ENCODE measurements around the gene MRO.
"Not testable (repeated sequence)": the region's sequence is repeated elsewhere in the genome, so short reads cannot be mapped to it uniquely, and the experiment has no call there.

Gene MRO

DNA sequence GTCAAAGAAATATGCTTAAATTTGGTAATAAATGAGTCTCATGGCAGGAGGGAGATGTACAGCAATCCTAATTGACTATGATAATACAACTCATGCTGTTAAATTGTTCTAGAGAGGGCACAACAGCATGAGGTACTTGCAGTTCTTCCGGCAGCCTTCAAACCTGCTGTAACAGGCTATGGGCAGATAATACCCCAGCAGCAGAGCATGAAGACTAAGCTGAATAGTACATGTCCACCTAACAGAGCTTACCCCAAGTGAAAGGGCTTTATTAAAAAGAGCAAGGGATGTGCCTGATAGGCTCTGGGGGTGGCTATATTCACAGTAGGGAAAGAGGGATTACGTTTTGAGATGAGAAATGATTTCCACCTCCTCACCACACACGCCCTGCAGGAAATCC is 28.9 kb downstream of the MRO start:
- DNase-seq: no peak

DNA sequence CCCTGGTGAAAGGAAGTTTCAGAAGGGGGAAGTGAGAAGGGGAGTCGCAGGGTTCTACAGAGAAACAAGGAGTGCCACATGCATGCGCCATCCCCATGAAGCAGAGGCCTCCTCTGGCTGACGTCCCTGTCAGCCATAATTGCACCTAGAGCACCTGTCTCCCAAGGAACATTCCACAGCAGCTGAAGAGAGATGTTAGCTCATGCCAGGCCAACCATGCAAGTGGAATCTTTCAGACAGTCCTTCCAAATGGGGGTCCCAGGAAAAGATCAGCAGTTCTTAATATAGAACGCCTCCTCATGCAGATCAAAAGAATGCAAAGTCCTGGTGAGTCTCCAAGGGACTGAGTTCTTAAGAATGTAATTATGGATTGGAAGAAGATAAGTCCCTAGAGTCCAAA is 29.6 kb downstream of the MRO start:
- DNase-seq: no peak

DNA sequence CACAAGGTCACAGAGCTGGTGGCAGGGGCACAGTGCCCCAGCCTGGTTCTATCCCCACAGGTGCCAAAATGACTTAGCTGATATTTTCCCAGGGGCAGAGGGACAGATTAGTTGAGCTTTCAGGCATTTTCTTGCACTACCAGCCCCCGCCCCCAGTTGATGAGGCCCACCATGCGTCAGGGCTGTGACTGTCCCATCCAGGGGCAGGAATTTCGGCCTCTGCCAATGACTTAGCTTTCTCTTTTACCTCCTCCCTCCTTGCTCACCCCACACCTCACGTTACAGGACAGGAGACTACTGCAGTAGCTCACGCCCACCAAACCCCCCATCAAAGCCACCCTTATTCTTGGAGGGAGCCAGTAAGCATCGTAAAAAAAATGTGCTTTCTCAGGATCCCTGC is 31.5 kb downstream of the MRO start:
- no peak for DNase-seq

DNA sequence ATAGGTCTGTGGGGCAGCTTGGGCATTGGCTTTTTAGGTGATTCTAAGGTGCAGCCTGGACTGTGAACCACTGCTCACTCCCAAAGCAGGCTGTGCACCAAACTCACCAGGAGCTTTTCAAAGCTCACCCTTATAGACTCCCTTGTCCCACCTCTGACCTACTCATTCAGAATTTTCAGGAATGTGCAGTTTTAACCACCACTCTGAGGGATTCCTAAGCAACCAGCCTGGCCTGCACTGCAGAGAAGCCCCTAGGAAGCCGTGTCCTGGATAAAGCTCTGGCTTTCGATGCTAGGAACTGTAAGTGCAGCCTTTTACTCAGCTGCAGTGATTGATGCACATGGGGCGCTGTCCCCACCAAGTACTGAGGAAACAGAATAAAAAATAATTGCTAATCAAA is 33.0 kb downstream of the MRO start:
- DNase-seq: no peak

DNA sequence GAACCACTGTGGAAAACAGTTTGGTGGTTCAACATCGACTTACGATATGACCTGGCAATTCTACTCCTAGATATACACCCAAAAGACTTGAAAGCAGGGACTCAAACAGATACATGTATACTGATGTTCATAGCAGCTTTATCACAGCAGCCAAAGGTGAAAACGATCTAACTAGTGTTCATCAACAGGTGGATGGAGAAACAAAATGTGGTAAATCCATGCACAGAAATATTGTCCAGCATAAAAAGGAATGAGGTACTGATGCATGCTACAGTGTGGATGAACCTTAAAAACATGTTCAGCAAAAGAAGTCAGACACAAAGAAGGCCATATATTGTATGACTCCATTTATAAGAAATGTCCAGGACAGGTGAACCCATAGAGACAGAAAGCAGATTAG is 36.3 kb downstream of the MRO start:
- DNase-seq: no peak

DNA sequence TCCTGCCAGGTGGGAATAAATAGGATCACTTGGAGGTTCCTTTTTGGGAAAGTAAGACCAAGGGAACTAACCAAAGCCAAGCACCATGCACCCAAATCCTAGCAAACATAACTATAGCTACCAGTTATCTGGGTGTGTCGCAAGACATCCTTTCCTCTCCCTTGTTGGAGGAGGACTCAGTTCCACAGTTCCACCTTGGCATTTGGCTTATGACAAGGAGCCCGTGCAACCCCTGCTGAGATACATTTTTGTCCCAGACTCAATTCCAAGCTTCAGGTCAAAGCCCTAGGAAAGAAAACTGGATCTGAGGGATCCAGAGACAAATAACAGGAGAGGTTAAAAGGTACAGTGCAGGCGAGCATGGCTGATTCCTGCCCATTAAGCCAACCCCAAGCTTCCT is 40.8 kb downstream of the MRO start:
- not testable (repeated sequence) for DNase-seq

DNA sequence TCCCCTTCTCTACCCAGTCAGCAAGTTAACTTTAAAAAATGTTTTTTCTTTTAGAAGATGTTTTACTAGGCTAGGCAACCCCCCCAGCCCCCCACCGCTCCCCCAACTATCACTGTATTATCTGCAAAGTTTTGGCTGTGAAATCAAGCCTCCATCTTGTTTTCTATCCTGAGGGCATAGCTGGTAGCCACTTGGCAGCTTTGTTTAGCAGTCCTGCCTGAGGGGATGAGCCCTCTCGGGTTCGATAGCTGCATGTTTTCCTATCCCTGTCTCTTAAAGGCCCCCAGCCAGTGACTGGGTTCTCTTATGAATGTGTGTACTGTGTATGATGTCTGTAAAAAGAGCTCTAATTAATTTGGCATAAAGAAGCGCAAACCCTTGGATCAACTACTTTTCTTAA is 43.4 kb downstream of the MRO start:
- DNase-seq: no peak

DNA sequence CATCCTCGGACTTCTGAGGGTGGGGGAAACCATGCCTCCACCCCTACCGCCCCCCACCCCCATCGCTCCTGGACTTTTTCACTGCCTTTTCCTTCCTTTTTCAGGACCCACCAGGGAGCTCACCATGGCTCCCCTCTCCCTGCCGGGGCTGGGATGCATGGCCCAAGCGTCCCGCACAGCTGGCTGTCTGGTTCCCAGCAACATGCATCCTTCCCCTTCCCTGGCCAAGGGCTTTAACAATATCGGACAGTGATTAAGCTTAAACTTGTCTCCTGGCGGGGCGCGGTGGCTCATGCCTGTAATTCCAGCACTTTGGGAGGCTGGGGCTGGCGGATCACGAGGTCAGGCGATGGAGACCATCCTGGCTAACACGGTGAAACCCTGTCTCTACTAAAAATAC is 44.1 kb downstream of the MRO start:
- DNase-seq: no peak

DNA sequence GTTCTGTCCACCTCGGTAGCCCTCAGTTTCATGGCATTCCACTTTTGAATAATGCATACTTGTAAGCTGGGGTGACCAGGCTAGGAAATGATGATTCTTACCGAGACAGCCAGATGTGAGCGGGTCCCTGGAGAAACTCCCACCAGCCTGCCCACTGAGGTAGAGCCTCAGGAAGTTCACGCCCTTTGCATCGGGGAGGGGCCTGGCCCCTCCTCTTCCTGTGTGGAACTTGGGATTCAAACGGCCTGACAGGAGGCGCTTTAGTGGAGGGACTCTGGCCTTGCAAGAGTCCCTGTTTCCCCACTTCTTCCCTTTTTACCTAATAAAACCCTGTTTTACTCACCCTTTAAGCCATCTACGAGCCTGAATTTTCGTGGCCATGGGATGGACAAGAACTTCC is 44.6 kb downstream of the MRO start:
- DNase-seq: no peak

DNA sequence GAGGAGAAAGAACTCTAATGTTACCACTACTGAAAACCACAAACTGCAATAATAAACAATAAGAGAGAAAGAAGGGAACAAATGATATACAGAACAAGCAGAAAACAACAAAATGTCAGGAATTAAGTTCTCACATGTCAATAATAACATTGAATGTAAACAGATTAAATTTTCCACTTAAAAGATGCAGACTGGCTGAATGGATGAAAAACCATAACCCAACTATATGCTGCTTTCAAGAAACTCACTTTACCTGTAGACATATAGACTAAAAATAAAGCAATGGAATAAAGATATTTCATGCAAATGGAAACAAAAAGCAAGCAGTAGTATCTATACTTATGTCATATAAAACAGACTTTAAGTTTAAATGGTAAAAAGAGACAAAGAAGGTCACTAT is 50.4 kb downstream of the MRO start:
- no peak for DNase-seq

DNA sequence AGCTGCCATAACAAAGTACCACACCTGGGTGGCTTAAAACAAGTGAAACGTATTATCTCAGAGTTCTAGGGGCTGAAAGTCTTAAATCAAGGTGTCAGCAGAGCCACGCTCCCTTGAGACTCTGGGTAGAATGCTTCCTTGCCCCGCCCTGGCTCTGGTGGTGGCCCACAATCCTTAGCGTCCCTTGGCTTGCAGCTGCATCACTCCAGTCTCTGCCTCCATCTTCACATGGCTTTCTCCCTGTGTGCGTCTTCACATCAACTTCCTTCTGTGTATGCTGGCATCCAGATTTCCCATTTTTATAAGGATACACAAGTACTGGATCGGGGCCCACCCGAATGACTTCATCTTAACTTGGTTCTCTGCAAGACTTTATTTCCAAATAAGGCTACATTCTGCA is 62.5 kb downstream of the MRO start:
- no peak for DNase-seq

DNA sequence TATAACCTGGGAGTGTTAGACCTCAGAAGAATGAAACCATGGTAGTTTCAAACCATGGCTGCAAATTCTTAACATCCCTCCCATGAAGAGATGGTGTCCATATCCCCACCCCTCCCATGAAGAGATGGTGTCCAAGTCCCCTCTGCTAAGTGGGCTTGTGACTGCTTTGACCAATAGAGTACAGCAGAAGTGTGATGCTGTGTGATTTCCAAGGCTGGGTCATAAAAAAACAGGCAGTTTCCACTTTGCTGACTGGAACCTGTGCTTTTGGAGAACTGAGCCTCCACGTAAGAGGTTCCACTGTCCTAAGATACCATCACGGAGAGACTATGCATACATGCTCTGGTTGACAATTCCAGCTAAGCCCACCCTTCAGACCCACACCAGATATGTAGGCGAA is 65.5 kb downstream of the MRO start:
- no peak for DNase-seq

DNA sequence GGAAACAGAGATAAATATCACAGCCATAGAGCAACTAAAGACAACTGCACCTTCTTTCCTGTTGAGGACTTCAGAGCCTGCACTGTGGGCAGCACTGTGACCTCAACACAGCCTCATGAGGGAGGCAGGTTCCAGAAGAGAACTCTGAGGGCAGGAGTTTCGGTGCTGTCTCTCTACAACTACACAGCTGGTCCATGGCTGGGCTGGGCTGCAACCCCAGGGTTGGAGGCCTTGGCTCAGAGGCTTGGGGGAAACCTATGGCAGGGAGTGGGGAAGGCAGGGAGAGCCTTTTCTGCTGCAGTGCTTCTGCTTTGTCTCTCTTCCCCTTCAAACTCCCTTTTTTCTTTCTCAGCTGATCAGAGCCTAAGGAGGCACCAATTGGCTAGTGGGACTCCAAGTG is 66.5 kb downstream of the MRO start:
- no peak for DNase-seq

DNA sequence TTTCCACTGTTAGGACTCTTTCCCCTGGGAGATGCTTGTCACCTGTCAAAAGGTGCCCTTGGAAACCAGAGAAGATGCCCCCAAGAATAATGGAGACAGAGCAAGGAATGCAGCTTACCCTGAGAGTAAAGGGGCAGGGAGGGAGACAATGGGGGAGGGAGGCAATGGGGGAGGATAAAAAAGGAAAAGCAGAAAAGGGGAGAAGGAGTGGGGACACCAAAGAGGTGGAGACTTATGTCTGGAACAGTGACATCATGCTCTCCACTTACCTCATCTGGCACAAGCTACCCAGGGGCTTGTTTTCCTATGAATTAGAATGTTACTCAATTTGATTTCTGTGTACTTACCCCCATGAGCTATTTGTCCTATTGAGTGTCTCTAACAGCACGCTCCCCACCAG is 67.9 kb downstream of the MRO start:
- no peak for DNase-seq

DNA sequence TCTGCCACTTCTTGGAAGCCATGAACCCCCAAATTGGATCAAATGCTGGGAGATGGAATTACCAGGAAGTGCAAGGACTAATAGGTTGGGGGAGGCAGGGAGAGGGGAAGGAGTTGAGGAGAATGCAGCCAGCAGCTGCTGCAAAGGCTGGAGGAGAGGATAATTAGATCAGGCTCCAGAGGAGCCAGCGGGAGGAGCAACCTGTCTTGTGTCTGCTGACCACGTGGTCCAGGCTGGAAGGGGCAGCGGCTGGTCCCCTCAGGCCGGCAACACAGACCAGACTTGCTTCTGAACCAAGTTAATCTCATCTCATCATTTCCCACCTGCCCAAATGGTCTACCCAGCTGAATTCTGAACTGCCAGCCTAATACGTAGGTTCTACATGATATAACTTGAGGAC is 68.3 kb downstream of the MRO start:
- no peak for DNase-seq

DNA sequence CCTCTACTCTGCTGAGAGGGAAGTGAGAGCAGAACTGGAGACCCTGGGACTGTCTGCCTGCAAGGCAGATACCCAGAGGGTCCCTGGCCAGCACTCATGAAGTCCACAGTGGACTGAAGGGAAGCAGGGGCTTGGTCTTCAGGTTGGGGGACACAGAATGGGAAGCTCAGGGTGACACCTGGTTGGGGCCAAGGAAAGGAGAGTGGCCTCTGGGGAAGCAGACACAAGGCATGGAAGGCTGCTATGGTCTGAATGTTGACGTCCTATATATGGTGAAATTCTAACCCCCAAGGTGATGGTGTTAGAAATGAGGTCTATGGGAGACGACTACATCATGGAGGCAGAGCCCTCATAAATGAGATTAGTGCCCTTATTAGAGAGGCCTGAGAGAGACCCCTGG is 69.3 kb downstream of the MRO start:
- DNase-seq: no peak

DNA sequence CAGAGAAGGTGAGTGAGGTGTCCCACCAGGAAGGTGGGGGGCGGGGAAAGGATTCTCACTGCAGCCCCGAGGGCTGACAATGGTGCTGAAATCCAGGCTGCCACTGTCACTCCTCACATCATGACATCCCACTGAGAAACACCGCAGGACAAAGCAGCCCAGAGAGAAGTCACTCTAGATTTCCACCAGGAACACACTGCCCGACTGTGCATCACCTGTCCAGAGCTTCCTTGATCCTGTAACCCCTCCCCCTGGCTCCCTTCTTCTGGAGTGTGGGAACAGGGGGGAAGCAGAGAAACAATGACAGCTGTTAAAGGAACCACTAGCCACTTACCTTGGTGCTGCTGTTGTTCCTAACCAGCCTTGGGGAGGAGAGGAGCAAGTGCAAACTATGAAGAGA is 69.9 kb downstream of the MRO start:
- DNase-seq: no peak

DNA sequence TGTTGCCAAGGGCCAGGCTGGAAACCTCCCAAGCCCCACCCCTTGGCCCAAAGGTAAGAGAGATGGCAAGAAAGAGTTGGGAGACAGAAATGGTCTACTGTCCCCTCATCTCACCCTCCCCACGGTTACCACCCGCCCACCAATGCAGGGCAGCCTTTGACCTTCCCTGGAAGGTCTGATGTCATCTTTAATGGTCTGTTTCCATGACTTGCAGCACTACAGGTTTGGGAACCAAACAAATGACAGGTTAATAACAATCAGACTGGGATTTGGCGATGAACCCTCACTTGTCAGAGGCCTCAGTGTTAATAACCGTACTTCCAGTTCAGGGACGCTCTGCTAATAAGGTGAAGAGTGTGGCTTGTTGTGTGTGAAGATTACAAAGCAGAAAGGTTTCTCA is 70.4 kb downstream of the MRO start:
- no peak for DNase-seq

DNA sequence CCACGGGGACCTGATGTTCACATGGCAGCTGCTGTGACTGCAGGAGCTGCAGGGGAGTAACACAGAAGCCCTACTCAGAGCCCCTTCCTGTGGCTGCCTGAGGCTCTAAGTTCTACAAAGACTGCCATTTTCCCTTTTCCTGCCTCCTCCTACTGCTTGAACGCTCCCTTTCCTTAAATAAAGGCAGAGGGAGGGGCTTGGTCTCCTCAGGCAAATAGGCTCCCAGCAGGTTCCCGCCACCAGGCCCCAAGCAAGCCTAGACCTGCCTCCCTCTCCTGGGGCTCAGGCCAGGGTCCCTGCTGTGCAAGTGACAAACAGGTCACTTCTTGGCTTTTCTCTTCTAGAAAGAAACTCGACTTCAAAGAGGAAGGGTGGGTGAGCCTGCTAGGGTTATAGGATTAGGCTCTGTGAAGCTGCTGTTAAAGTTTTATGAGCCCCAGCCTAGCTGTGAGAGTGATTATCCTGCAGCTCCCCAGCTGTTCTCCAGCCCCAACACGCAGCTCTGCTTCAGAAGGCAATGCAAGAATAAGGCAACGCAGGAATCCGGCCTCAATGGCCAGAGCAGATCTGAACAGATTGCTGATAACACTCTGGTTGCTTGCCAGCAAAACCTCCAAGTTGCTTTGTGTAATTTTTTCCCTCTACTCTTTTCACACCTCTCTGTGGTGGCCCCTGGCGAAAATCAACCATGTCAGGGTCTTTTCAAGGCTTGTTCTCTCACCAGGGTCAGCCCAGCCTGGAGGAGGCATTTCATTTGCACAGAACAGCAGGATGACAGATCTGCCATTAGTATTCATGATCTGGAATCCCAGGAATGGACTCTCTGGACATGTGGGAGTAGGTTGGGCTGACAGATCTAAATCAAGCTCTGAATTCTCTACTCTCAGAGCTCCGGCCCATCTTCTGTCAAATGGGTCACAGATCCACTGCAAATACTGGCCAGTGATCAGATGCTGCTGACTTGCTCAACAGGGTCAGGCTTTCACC is 71.3 kb downstream of the MRO start:
- no peak for DNase-seq

DNA sequence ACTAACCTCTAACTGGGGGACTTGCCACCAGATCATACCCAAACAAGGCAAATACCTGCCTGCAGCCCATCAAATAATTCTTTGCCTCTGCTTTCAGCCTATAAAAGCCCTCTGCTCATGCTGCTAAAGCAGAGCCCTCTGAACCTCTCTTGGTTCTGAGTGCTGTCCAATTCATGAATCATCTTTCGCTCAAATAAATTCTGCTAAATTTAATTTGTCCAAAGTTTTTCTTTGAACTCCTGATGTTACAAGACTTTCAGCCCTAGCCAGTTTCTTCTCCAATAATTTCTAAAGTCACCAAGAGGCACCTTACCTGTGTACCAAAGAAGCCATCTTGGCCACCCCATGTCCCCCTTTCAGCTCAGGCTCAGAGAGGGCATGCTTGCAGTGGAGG is 72.0 kb downstream of the MRO start:
- no peak for DNase-seq

DNA sequence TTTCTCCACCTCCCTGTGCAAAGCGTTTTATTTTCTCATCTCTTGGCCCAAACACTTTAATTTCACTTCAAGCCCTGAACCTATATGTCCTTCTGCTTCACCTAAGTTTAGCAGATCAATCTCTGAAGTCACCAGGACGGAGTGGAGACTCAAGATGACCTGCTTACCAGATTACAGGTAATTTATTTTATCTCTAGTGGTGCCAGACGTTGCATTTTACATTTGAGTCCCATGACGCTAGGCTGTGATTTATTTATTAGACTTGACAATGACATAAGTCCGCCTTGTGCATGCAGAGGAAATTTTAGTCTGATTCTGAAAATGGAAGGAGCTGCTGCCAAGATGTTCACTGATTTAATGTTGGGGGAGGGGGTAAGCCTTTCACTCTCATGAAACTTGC is 73.9 kb downstream of the MRO start:
- no peak for DNase-seq
